Measurements from ENCODE around the gene SPATA9. TPM values are rescaled to one million over a fixed set of nuclear protein-coding genes. Genes with fewer than 3 reads are reported as not detected.
A peak's percentile ranks its signal among the peaks of the same experiment; 100 is the strongest.
"Not testable (repeated sequence)": the region's sequence is repeated elsewhere in the genome, so short reads cannot be mapped to it uniquely, and the experiment has no call there.

The SPATA9 gene
- total and polyA plus RNA-seq, 9 of the 15 experiments (the other 6 are each of a cell fraction or from before 2014, with no cell fraction given), result 0.16 to 5.5 (median 0.39) TPM; not detected in 3

- BruUV-seq (replicated peaks); H3K9ac ChIP-seq (ENCODE audit: insufficient read depth in 1 of 2, low read depth in 2 of 2, low read length in 2 of 2); H2AFZ ChIP-seq (ENCODE audit: low read depth, low read length); in situ Hi-C loops (cut with MboI); H3K4me3 ChIP-seq; H3K9me1 ChIP-seq (ENCODE audit: control insufficient read depth, insufficient read depth, low read length); CTCF ChIA-PET (ENCODE audit: low intra/inter-chr PET ratio); H3K9me3 ChIP-seq (replicated peaks; ENCODE audit: control insufficient read depth, insufficient read depth, low read depth, low read length); H3K36me3 ChIP-seq (ENCODE audit: control insufficient read depth, insufficient read depth, low read length); H3K4me2 ChIP-seq (ENCODE audit: insufficient read depth, low read length); H4K20me1 ChIP-seq (replicated peaks; ENCODE audit: control insufficient read depth, insufficient read depth, low read length); H3K27me3 ChIP-seq (ENCODE audit: control insufficient read depth in 2 of 2, insufficient read depth in 2 of 2, low read length in 2 of 2): not testable (repeated sequence)
- DNase-seq (ENCODE audit: extremely low read depth in 1 of 4, low spot score in 3 of 4) (peak in 1 of 4 experiments; percentile 62), ATAC-seq (peak; percentile 33), FAIRE-seq (peak; percentile 81)
- Histone ChIP-seq H3K27ac (ENCODE audit: extremely low read depth, low read depth, low read length) (peak overlapping the region; percentile 99; the same call in 2 of the 3 replicates), H3K79me2 (ENCODE audit: control insufficient read depth, insufficient read depth, low read length) (peaks cover 16% of the 10 kb centered on the region; the same call in 2 of the 3 replicates), H3K4me1 (replicated peaks in 1 of 2; ENCODE audit: control insufficient read depth in 2 of 2, insufficient read depth in 2 of 2, low read length in 2 of 2) (peaks cover 27 to 66% of the 10 kb centered on the region in 2 experiments)
- WGBS (ENCODE audit: insufficient coverage, low coverage, missing lambda C conversion rate), result no CpG with 5 or more reads among the region's 5 CpGs
- intact Hi-C loops (cut with micrococcal nuclease), result loop anchor here (5.0 to 10.0 kb wide), 2 partner anchors 66 to 1222 kb away; partner anchors contain the start of genes LNPEP and RFESD
- POLR2A ChIA-PET, result interaction anchor here (4.9 kb wide), 1 partner anchor 11 kb away, joined by 41 read pairs; no protein-coding TSS in a partner anchor
Observed at GRCh38 chr5:95713246-95713645, 30.5 kb upstream of the SPATA9 start.

- Histone ChIP-seq H3K79me2 (ENCODE audit: control insufficient read depth, insufficient read depth, low read length) (peaks cover 16% of the 10 kb centered on the region; the same call in 2 of the 3 replicates), H3K9ac (ENCODE audit: insufficient read depth in 1 of 2, low read depth in 2 of 2, low read length in 2 of 2) (peak overlapping the region in 1 of 2 experiments; percentile 94; a peak in 2 of 4 replicates), H2AFZ (ENCODE audit: low read depth, low read length) (0 out of 2 replicates have a peak overlapping the region, but pooled peaks have one; percentile 14), H3K4me1 (replicated peaks in 1 of 2; ENCODE audit: control insufficient read depth in 2 of 2, insufficient read depth in 2 of 2, low read length in 2 of 2) (peaks cover 25 to 63% of the 10 kb centered on the region in 2 experiments), H3K4me3 (peak overlapping the region; percentile 51; the same call in 1 of the 2 replicates), H4K20me1 (replicated peaks; ENCODE audit: control insufficient read depth, insufficient read depth, low read length) (no peaks in the 10 kb centered on the region), H3K4me2 (ENCODE audit: insufficient read depth, low read length) (peak overlapping the region; percentile 87), H3K36me3 (ENCODE audit: control insufficient read depth, insufficient read depth, low read length) (no peaks in the 10 kb centered on the region; the same call in 2 of the 3 replicates), H3K9me1 (ENCODE audit: control insufficient read depth, insufficient read depth, low read length) (no peaks in the 10 kb centered on the region), H3K27ac (ENCODE audit: extremely low read depth, low read depth, low read length) (peak overlapping the region; percentile 99), H3K9me3 (replicated peaks; ENCODE audit: control insufficient read depth, insufficient read depth, low read depth, low read length) (no peaks in the 10 kb centered on the region), H3K27me3 (ENCODE audit: control insufficient read depth in 2 of 2, insufficient read depth in 2 of 2, low read length in 2 of 2) (no peaks in the 10 kb centered on the region)
- peak; percentile 82 to 97 (median 87) for DNase-seq (ENCODE audit: extremely low read depth in 1 of 4, low spot score in 3 of 4)
- FAIRE-seq, result peak; percentile 99
- 6% methylated on average over 2 of the region's 2 CpGs for WGBS (ENCODE audit: insufficient coverage, low coverage, missing lambda C conversion rate)
- BruUV-seq (replicated peaks), result no TSS peak
- intact Hi-C loops (cut with micrococcal nuclease) (loop anchor here (1.0 to 10.0 kb wide), 3 partner anchors 18 to 1222 kb away; partner anchors contain the start of genes LNPEP and RFESD), in situ Hi-C loops (cut with MboI) (no loop called here)
- ATAC-seq, result peak; percentile 87
- ChIA-PET CTCF (ENCODE audit: low intra/inter-chr PET ratio) (no interaction called here), POLR2A (interaction anchor here (0.6 to 4.9 kb wide), 11 partner anchors 12 to 55 kb away, joined by 3 to 50 read pairs (median 5); partner anchors contain the start of genes RHOBTB3 and SPATA9)
- TF ChIP-seq ZNF696 (CRISPR knock-in tag; conservative IDR thresholded peaks at IDR 0.05) (no peak), ZNF174 (CRISPR knock-in tag; IDR thresholded peaks at IDR 0.05) (no peak), RBM25 (IDR thresholded peaks at IDR 0.05; ENCODE audit: low read depth, low read length, severe bottlenecking) (no peak), CREB5 (CRISPR knock-in tag; IDR thresholded peaks at IDR 0.05) (peak; percentile 48; the same call in 1 of the 2 replicates), CHAMP1 (IDR thresholded peaks at IDR 0.05) (peak; percentile 89), E2F4 (CRISPR knock-in tag; IDR thresholded peaks at IDR 0.05; ENCODE audit: low read depth) (no peak), ESRRA (IDR thresholded peaks at IDR 0.05; ENCODE audit: borderline replicate concordance, low read depth) (peak; percentile 97), CSDE1 (IDR thresholded peaks at IDR 0.05) (no peak)
Observed at GRCh38 chr5:95712347-95712958, 29.7 kb upstream of the SPATA9 start.
